ENCODE measurements around the gene MOGAT2. TPM values are rescaled to one million over a fixed set of nuclear protein-coding genes. Genes with fewer than 3 reads are reported as not detected.

Gene MOGAT2
- 100 to 1,000 TPM; 154 to 251 (median 183) TPM for total RNA-seq

DNA sequence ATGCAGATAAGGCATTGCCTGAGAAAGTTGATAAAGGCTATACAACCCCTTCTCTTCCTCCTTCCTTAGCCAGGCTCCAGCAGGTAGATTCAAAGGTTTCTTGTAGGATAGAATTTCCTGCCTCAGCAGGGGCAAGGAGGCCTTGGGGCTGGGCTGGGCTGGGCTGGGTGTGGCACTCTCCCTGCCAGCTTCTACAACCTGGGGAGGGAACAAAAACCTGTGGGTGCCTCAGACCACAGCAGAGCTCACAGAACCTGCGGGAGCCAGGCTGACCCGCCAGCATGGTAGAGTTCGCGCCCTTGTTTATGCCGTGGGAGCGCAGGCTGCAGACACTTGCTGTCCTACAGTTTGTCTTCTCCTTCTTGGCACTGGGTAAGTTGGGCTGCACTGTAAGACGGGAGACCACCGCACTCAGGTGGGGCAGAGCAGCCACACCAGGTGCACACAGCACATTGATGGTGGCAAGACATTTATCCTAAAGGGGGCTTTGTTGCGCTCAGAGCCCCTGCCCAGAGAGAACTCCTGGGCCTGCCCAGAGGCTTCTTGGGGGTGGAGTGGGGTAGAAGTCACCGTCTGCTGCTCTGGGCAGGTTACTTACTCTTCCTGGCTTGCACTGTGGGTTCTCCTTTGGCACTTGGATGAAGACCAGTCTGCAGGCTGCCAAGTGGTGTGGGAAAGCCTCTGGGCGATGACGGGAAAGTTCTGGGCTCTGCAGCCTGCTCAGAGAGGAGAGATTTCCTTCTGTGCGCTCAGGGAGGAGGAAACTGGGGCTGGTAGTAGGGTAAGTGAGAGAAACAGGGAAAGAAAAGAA, at the start of gene MOGAT2:
TSS of gene MOGAT2 (plus strand) at position 231 of the 811 bp plus-strand sequence. CDS start at position 282, 51 bp downstream.
- Histone ChIP-seq H3K27me3 (no peaks in the 10 kb centered on the region), H3K4me1 (peaks cover 6 to 76% (median 54%) of the 10 kb centered on the region in 4 donors), H3K4me3 (peak within 1 kb of the TSS in 3 of 4 donors; percentile 23 to 52 (median 41)), H3K9me3 (no peaks in the 10 kb centered on the region), H3K36me3 (no peaks in the 10 kb centered on the region), H3K27ac (peak within 1 kb of the TSS; percentile 85 to 90 (median 88))
- in situ Hi-C loops (cut with MboI; ENCODE audit: low pct_ligation_motif_present in 1 of 4, low pct_unique_long_range_greater_than_20kb in 1 of 4, low sequenced_read_pairs in 3 of 4) (no loop called here), intact Hi-C loops (cut with DNase I; ENCODE audit: low total_unique reads) (no loop called here)
- peak; percentile 84 for DNase-seq
- TF ChIP-seq EP300 (IDR thresholded peaks at IDR 0.05; ENCODE audit: low read depth) = no peak
- TF ChIP-seq, protein P1, sequence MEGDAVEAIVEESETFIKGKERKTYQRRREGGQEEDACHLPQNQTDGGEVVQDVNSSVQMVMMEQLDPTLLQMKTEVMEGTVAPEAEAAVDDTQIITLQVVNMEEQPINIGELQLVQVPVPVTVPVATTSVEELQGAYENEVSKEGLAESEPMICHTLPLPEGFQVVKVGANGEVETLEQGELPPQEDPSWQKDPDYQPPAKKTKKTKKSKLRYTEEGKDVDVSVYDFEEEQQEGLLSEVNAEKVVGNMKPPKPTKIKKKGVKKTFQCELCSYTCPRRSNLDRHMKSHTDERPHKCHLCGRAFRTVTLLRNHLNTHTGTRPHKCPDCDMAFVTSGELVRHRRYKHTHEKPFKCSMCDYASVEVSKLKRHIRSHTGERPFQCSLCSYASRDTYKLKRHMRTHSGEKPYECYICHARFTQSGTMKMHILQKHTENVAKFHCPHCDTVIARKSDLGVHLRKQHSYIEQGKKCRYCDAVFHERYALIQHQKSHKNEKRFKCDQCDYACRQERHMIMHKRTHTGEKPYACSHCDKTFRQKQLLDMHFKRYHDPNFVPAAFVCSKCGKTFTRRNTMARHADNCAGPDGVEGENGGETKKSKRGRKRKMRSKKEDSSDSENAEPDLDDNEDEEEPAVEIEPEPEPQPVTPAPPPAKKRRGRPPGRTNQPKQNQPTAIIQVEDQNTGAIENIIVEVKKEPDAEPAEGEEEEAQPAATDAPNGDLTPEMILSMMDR (IDR thresholded peaks at IDR 0.05) = no peak
- peak; percentile 89 for TF ChIP-seq POLR2A (IDR thresholded peaks at IDR 0.05)
- TF ChIP-seq POLR2AphosphoS5 (IDR thresholded peaks at IDR 0.05) = peak; percentile 57 to 86 (median 82)
- 49% methylated on average over 13 of the region's 13 CpGs; no CpG with 5 or more reads in 1 of the 2 donors for WGBS, 2 donors (ENCODE audit: low coverage in 1 of 2)

DNA sequence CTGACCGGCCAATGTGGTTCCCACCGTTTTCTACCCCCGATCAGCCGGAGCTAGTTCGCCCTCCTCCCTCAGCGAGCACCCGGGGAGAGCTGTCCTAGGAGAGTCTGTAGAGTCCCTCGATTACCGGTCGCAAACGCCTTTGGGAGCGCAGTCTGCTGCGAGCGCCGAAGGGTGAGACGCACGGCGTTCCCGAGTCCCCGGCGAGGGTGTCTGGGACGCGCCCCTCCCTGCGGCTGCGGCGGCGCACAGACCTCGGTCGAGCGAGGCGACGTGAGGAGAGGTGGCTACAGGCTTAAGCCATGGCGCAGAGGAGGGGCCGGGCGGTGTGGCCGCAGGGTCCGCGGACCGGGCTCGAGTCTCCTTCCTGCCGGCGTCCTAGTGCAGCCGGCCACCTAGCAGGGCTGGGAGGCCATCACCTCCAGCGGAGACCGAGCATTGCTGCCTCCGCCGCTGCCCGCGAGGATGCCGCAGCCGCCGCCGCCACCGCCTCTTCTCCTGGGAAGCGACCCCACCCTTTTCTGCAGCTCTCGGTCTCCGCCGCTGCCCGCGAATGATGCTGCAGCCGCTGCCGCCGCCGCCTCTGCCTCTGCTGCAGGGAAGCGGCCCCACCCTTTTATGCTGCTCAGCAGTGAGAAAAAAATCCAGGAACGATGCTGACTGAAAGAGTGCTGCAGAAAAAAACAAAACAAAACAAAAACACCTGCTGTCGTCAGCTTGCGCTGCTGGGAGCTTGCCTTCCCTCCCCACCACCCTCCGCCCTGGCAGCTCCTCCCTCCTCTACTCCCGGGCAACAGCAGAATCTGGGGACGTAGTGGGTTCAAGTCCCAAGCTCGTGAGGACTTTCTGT, 49.0 kb upstream of the MOGAT2 start, which contains the start of gene MAP6:
TSS of gene MAP6 (minus strand) at position 588 of the 847 bp plus-strand sequence. CDS start 669 bp downstream, outside the sequence.
- peaks cover 8 to 20% (median 19%) of the 10 kb centered on the region in 4 donors for H3K4me1 ChIP-seq
- H3K27me3 ChIP-seq = peaks cover 86% of the 10 kb centered on the region
- no peaks in the 10 kb centered on the region for H3K36me3 ChIP-seq
- intact Hi-C loops (cut with DNase I; ENCODE audit: low total_unique reads) = loop anchor here (1.0 kb wide), 1 partner anchor 25 kb away; no protein-coding TSS in a partner anchor
- no peaks in the 10 kb centered on the region for H3K9me3 ChIP-seq
- DNase-seq = peak; percentile 25
- TF ChIP-seq POLR2AphosphoS5 (IDR thresholded peaks at IDR 0.05) (no peak), POLR2A (IDR thresholded peaks at IDR 0.05) (no peak), EP300 (IDR thresholded peaks at IDR 0.05; ENCODE audit: low read depth) (no peak)
- TF ChIP-seq, protein P1 (IDR thresholded peaks at IDR 0.05) = no peak
- H3K4me3 ChIP-seq = peak within 1 kb of the TSS in 3 of 4 donors; percentile 43 to 62 (median 52)
- 1 to 3% methylated on average over 5 to 63 of the region's 72 CpGs for WGBS, 2 donors (ENCODE audit: low coverage in 1 of 2)
- in situ Hi-C loops (cut with MboI; ENCODE audit: low pct_ligation_motif_present in 1 of 4, low pct_unique_long_range_greater_than_20kb in 1 of 4, low sequenced_read_pairs in 3 of 4) = no loop called here
- H3K27ac ChIP-seq = peak within 1 kb of the TSS; percentile 46 to 72 (median 68)

DNA sequence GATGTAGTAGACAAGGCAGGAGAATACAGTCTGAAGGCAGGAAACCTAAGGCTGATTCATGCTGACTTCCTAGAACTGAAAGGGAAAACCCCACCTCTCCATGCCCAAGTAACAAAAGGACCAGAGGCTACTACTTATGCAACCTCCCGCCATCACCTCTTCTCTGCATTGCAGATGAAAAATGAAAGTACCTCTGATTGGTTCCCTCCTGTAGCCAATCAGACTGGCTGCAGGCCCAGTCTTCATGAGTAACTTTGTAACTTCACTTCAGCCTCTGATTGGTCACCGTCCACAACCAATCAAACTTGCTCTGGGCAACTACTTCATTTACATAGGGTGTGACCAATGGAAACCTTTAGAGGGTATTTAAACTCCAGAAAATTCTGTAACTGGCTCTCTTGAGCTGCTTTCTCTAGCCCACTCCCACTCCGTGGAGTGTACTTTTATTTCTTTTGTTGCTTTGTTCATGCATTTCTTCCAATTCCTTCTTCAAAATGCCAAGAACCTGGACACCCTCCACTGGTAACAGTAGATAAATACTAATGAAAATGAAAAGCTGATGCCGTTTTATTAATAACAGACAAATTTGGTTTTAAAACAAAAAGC, 43.6 kb upstream of the MOGAT2 start:
- peaks cover 0 to under 1% (median under 1%) of the 10 kb centered on the region in 4 donors for H3K4me1 ChIP-seq
- DNase-seq = no peak
- WGBS, 2 donors (ENCODE audit: low coverage in 1 of 2) = 87 to 88% methylated on average over 4 of the region's 4 CpGs
- TF ChIP-seq EP300 (IDR thresholded peaks at IDR 0.05; ENCODE audit: low read depth) (no peak), POLR2AphosphoS5 (IDR thresholded peaks at IDR 0.05) (no peak), POLR2A (IDR thresholded peaks at IDR 0.05) (no peak)
- TF ChIP-seq, protein P1 (IDR thresholded peaks at IDR 0.05) = no peak
- peaks cover 66% of the 10 kb centered on the region for H3K27me3 ChIP-seq
- intact Hi-C loops (cut with DNase I; ENCODE audit: low total_unique reads) (no loop called here), in situ Hi-C loops (cut with MboI; ENCODE audit: low pct_ligation_motif_present in 1 of 4, low pct_unique_long_range_greater_than_20kb in 1 of 4, low sequenced_read_pairs in 3 of 4) (no loop called here)
- no peaks in the 10 kb centered on the region for H3K36me3 ChIP-seq
- no peaks in the 10 kb centered on the region for H3K9me3 ChIP-seq
- no peak overlapping the region for H3K4me3 ChIP-seq
- no peak overlapping the region for H3K27ac ChIP-seq
